DMS153 treated with DMSO at 0.1 percent for 48 hours (cell line): ENCODE measurements around the gene ZNF587B.
"Not testable (repeated sequence)": the region's sequence is repeated elsewhere in the genome, so short reads cannot be mapped to it uniquely, and the experiment has no call there.

ENCODE experiments used
- DNase-seq: peaks from one replicate; lab custom pipeline; 2025; ENCODE audit not compliant: unreplicated experiment; lab: John Stamatoyannopoulos, UW

Gene ZNF587B

DNA sequence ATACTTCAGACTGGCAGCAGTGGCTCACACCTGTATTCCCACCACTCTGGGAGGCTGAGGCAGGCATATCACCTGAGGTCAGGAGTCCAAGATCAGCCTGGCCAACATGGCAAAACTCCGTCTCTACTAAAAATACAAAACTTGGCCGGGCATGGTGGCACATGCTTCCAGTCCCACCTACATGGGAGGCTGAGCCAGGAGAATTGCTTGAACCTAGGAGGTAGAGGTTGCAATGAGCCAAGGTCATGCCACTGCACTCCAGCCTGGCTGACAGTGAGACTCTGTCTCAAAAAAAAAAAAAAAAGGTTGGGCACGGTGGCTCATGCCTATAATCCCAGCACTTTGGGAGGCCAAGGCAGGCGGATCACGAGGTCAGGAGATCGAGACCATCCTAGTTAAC, 39.6 kb downstream of the ZNF587B start:
- not testable (repeated sequence) for DNase-seq

DNA sequence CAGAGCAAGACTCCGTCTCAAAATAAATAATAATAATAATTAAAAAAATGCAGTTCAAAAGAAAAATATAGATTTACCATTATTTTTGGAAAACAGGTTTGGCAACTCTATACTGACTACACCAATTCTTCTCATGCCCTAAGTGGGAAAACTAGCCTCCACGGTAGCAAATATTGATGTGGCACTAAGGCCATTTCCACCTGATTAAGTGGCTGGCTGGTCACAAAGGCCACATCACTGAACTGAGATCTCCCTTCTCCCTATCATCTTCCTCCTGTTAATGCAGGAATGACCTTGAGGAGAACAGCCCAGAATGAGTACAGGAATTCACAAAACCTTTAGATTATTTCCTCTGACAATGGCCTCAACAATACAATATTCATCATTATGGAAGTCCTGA, 40.1 kb downstream of the ZNF587B start:
- DNase-seq: no peak

DNA sequence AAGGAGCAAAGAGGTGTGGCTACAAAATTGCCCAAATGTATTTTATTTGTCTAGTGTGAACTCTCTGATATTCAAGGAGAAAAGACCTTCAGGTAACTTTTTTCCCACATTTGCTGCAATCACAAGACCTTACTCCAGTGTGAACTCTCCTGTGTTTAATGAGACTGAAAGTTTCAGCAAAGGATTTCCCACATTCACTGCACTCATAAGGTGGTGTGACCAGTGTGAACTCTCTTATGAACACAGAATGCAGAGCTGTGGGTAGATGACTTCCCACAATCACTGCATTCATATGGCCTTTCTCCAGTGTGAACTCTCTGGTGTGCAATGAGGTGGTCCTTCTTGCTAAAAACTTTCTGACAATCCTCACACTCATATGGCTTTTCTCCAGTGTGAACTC, 42.4 kb downstream of the ZNF587B start:
- DNase-seq: no peak

DNA sequence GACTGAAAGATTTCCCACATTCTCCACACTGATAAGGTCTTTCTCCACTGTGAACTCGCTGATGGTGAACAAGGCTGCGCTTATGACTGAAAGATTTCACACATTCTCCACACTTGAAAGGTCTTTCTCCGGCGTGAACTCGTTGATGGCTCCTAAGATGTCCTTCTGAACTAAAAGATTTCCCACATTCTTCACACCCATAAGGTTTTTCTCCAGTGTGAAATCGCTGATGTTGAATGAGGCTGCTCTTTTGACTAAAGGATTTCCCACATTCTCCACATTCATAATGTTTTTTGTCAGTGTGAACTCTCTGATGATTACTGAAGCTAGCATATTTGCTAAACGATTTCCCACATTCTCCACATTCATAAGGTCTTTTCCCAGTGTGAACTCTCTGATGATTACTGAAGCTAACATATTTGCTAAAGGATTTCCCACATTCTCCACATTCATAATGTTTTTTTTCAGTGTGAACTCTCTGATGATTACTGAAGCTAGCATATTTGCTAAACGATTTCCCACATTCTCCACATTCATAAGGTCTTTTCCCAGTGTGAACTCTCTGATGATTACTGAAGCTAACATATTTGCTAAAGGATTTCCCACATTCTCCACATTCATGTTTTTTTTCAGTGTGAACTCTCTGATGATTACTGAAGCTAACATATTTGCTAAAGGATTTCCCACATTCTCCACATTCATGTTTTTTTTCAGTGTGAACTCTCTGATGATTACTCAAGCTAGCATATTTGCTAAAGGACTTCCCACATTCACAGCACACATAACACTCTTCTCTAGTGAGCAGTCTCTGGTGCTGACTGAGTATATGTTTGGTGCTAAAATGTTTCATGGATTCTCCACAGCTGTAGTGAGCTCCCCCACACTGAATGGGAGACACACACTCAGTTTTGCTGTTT, 44.0 kb downstream of the ZNF587B start:
- DNase-seq: not testable (repeated sequence)

DNA sequence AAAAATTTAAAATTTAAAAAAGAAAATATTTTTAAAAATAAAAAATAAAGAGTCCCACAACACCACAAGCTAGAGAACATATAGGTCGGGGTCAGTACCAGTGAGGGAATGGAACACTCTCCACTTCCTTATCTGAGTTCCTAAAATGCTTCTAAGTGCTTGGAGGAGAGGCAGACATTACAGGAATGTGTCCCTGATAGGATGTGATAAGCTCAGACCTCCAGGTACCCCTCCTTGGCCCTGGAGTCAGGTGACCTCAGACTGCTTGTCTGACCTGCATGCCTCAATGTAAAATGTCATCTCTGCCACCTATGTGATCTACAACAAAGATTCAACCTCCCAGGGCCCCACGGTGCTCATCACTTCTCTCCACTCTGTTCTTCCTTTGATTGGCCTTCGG, 55.9 kb downstream of the ZNF587B start:
- no peak for DNase-seq

DNA sequence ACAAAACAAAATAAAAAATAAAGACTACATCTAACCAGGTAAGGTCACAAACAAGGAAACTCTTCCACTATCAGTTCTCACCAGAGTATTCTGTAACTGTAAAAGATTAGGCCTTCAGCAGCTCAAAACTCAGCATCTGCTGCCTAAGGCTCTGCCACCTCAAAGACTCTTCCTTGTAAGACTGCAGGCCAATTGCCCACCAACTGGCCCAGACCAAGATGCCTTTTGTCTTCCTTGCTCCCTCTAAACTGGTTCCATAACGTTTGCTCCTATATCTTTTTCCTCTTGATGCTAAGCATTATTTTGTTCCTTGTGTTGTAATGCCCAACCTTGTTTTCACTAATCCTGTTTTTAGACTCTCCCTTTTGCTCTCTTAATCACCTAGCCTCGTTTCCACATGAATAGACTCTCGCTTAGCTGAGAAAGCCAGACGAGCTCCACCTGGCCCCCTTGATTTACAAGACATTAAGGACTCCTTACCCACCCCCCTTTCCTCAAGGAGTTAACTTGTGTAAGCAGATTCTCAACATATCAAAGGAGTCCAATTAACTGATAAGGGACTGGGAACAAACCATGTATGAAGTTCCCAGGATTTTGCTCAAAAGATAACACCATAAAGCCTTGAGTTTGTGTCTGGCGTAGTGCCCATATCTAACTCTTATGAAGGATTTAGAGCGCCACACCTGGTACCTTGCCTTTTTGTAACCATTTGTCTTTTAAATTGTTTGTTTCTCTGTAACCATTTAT, 57.3 kb downstream of the ZNF587B start:
- DNase-seq: no peak

DNA sequence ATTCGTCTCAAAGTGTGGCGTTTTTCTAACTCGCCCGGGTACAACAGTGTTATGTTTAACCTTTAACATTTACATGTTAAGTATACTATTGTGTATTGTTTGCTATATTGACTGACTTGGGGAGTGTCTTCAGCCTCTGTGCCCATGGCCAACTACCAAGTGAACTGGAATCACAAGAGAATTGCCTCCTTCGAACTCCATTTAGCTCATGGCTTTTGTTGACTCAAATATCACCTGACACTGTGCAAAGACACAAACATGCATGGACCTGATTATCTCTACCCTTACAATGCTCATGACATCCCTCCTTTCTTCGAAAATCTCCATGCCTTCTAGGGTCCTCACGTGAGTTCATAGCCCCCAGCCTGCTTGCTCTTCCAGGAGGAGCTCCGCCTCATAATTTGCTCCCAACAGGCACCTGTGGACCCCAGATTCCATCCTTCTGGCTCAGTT, 58.0 kb downstream of the ZNF587B start:
- no peak for DNase-seq

DNA sequence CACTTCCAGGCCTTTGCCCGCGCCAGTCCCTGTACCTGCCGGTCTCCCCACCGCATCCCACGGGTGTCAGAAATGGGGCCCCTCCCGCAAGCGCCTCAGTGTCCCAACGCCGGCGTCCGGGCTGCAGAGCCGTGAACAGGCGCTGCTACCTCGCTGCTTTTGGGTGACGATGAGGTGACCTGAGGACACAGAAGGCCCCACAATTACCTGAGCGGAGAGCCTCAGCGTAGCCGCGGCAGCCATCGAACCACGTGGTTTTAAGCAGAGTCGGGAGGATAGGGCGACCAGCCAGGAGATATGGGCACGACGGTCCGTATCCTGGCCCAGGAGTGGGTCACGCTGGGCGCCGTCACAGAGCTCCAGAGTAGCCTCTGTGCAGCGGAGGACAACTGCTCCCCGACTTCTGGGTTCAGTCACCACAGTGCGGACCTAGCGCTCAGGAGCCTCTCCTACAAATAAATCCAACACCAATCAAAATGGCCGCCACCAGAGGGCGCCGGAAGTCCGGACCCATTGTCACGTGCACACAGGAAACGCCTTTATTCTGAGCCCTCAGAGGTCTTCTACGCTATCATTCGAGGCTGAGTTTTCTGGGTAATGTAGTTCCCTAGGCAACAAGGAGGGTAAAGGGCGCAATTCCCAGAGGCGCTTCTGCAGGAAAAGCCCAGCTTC, 58.6 kb downstream of the ZNF587B start, which contains the start of gene ZNF814:
Gene ZNF814, minus strand, starts transcription at position 478 of the 672 bp plus-strand sequence. Its CDS starts 235 bp downstream, at position 243.
- no peak for DNase-seq

DNA sequence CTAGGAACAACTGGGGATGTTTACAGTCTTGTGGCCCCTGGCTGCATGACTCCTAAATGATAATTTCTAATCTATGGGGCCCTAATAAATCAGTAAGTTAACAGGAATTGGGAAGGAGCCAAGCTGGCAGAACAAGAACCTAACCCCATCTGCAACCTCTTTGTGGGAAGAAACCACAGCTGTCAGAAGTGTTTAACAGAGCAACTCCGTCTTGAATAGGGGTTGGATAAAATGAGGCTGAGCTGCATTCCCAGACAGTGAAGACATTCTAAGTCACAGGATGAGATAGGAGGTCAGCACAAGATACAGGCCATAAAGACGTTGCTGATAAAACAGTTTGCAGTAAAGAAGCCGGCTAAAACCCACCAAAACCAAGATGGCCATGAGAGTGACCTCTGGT, 60.6 kb downstream of the ZNF587B start:
- DNase-seq: not testable (repeated sequence)
